LNCaP clone FGC (cell line): ENCODE measurements around the gene ANO2.

ENCODE experiments used
- DNase-seq: peaks from one replicate; pipeline ENCODE4 v3.0.0-alpha.2; 2011; ENCODE audit warnings: low read depth
- H3K4me3 ChIP-seq: 2 replicates; pipeline ENCODE4 v1.5.1; 2011; ENCODE audit warnings: mild to moderate bottlenecking, low read depth, low read length, control low read depth
- CTCF ChIP-seq: IDR thresholded peaks from 2 replicates; pipeline ENCODE4 v1.5.1; 2012; ENCODE audit warnings: mild to moderate bottlenecking; ENCODE audit not compliant: control insufficient read depth, insufficient read depth; ENCODE audit errors: extremely low read depth

ANO2 gene

GRCh38 chr12:5868625-5869295 is 76.3 kb downstream of the ANO2 start:
- no peak overlapping the region for H3K4me3 ChIP-seq
- no peak for TF ChIP-seq CTCF
- no peak for DNase-seq

- H3K4me3 ChIP-seq: no peak overlapping the region
- no peak for TF ChIP-seq CTCF
- DNase-seq: no peak
These were observed 79.7 kb downstream of the ANO2 start for GRCh38 chr12:5865397-5865796.

- TF ChIP-seq CTCF: no peak
- DNase-seq: no peak
- no peak overlapping the region for H3K4me3 ChIP-seq
These were observed 80.1 kb downstream of the ANO2 start for GRCh38 chr12:5864972-5865371.

- no peak for TF ChIP-seq CTCF
- H3K4me3 ChIP-seq: no peak overlapping the region
- DNase-seq: no peak
These were observed 80.8 kb downstream of the ANO2 start for GRCh38 chr12:5864301-5864700.

- no peak overlapping the region for H3K4me3 ChIP-seq
- DNase-seq: no peak
- TF ChIP-seq CTCF: no peak
These were observed 83.6 kb downstream of the ANO2 start for GRCh38 chr12:5861416-5861815.

- no peak overlapping the region for H3K4me3 ChIP-seq
- TF ChIP-seq CTCF: no peak
- no peak for DNase-seq
These were observed 88.4 kb downstream of the ANO2 start for GRCh38 chr12:5856692-5857091.

GRCh38 chr12:5846950-5847349 is 98.1 kb downstream of the ANO2 start:
- DNase-seq: no peak
- TF ChIP-seq CTCF: no peak
- H3K4me3 ChIP-seq: no peak overlapping the region
